ENCODE measurements around the gene BAMBI. TPM values are rescaled to one million over a fixed set of nuclear protein-coding genes. Genes with fewer than 3 reads are reported as not detected.

BAMBI gene
- total RNA-seq, 1 experiment from 2014 or later, result 6.2 TPM

DNA sequence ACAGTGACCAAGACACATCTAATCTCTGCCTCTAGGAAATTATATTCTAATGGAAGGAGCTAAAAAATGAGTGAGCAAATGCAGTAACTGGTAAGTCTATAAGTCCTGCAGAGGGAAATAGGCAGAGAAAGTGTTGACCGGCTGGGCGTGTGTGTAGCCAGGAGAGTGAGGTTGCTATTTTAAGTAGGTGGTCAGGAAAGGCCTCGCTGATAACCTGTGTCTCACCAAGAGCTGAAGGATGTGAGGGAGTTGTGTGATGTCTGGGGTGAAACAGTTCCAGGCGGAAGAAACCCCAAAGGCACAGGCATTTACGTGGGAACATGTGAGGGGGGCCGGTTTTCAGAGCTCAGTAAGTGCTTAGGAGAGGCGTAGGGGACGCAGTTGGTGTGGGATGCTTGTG, 54.8 kb downstream of the BAMBI start:
- no peak overlapping the region for H3K4me2 ChIP-seq (ENCODE audit: low read length)
- ATAC-seq, result no peak
- CTCF ChIA-PET, result no interaction called here
- peaks cover 3 to 11% of the 10 kb centered on the region in 2 experiments; a peak in 1 of 4 replicates for H3K4me1 ChIP-seq (ENCODE audit: control insufficient read depth in 1 of 2, insufficient read depth in 2 of 2, low read length in 2 of 2)
- no peaks in the 10 kb centered on the region for H3K27me3 ChIP-seq (ENCODE audit: insufficient read depth, low read length)
- TF ChIP-seq FOSL1 (IDR thresholded peaks at IDR 0.05; ENCODE audit: low read depth), result no peak
- 0 out of 4 replicates have a peak, but pooled peaks cover 0 to 6% of the 10 kb centered on the region in 2 experiments for H3K9me3 ChIP-seq (ENCODE audit: control insufficient read depth in 1 of 2, insufficient read depth in 1 of 2, low read depth in 1 of 2, low read length in 2 of 2)
- no peaks in the 10 kb centered on the region for H4K20me1 ChIP-seq (ENCODE audit: insufficient read depth)
- no peak overlapping the region for H3K9ac ChIP-seq (ENCODE audit: low read length)
- intact Hi-C loops (cut with micrococcal nuclease), result no loop called here
- DNase-seq (ENCODE audit: low read depth, low spot score), result no peak
- H3K9me2 ChIP-seq (ENCODE audit: insufficient read depth), result no peaks in the 10 kb centered on the region
- no peak overlapping the region for H2AFZ ChIP-seq (ENCODE audit: low read depth, low read length, poor library complexity, severe bottlenecking)
- POLR2A ChIA-PET, result no interaction called here
- H3K27ac ChIP-seq (ENCODE audit: low read depth, low read length), result no peak overlapping the region
- H3K36me3 ChIP-seq (ENCODE audit: control insufficient read depth in 1 of 2, insufficient read depth in 2 of 2, low read length in 2 of 2), result no peaks in the 10 kb centered on the region
- H3K4me3 ChIP-seq (replicated peaks in 1 of 2; ENCODE audit: low read depth in 1 of 2, low read length in 2 of 2), result no peak overlapping the region
- RAD21 ChIA-PET (ENCODE audit: low non-redundant PET in 1 of 2, low total read pairs in 2 of 2, uncharacterized antibody in 2 of 2, unreplicated experiment in 2 of 2), result no interaction called here
- no peaks in the 10 kb centered on the region for H3K79me2 ChIP-seq (ENCODE audit: insufficient read depth, low read length)
- BruUV-seq (replicated peaks), result no TSS peak

Other genes starting within 250 kb of the BAMBI start
- 117 TPM for gene WAC, start 144.4 kb upstream of the BAMBI start, total RNA-seq (2021; ENCODE audit: unreplicated experiment)